ENCODE data around the gene ARFGAP2. TPM values are rescaled to one million over a fixed set of nuclear protein-coding genes. Genes with fewer than 3 reads are reported as not detected.

Gene ARFGAP2
- total and polyA plus RNA-seq, 9 of the 15 experiments (the other 6 are each of a cell fraction or from before 2014, with no cell fraction given) = 29.1 to 140 (median 90.1) TPM

DNA sequence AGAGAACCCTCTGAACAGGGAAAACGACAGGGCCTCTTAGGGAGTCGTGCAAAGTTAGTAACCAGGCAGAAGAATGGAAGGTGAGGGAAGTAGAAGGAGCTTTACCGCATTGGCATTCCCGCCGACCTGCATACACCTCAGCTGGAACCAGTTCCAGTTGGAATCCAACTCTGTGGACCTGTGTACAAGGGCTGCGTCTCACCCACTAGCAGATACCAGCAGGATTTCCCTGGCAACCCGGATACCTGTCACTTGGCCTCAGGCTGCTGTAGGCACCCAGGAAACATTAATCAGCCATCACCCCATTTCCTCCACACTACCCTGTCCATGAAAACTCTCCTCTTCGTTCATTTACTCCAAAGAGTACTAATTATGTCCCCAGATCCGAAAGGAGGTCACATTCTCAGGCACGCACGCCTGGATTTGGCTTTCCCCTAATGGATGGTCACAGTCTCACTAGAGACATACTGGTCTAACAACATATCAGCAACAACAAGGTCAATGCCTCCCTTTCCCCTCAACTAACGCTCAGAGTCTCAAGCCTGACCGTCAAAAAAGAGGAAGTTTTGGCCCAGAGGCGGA is 842 bp downstream of the ARFGAP2 start (continued):
- TF ChIP-seq, protein P1, sequence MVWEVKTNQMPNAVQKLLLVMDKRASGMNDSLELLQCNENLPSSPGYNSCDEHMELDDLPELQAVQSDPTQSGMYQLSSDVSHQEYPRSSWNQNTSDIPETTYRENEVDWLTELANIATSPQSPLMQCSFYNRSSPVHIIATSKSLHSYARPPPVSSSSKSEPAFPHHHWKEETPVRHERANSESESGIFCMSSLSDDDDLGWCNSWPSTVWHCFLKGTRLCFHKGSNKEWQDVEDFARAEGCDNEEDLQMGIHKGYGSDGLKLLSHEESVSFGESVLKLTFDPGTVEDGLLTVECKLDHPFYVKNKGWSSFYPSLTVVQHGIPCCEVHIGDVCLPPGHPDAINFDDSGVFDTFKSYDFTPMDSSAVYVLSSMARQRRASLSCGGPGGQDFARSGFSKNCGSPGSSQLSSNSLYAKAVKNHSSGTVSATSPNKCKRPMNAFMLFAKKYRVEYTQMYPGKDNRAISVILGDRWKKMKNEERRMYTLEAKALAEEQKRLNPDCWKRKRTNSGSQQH (CRISPR knock-in tag; IDR thresholded peaks at IDR 0.05) = no peak
- no peak for TF ChIP-seq MCM5 (IDR thresholded peaks at IDR 0.05; ENCODE audit: low read depth)
- 0 out of 2 replicates have a peak, but pooled peaks have one; percentile 30 for TF ChIP-seq ZNF224 (CRISPR knock-in tag; IDR thresholded peaks at IDR 0.05)
- TF ChIP-seq, protein P2, sequence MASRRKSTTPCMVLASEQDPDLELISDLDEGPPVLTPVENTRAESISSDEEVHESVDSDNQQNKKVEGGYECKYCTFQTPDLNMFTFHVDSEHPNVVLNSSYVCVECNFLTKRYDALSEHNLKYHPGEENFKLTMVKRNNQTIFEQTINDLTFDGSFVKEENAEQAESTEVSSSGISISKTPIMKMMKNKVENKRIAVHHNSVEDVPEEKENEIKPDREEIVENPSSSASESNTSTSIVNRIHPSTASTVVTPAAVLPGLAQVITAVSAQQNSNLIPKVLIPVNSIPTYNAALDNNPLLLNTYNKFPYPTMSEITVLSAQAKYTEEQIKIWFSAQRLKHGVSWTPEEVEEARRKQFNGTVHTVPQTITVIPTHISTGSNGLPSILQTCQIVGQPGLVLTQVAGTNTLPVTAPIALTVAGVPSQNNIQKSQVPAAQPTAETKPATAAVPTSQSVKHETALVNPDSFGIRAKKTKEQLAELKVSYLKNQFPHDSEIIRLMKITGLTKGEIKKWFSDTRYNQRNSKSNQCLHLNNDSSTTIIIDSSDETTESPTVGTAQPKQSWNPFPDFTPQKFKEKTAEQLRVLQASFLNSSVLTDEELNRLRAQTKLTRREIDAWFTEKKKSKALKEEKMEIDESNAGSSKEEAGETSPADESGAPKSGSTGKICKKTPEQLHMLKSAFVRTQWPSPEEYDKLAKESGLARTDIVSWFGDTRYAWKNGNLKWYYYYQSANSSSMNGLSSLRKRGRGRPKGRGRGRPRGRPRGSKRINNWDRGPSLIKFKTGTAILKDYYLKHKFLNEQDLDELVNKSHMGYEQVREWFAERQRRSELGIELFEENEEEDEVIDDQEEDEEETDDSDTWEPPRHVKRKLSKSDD (conservative IDR thresholded peaks at IDR 0.05; ENCODE audit: low read length) = no peak
- no peak for TF ChIP-seq ZNF140 (CRISPR knock-in tag; IDR thresholded peaks at IDR 0.05)
- TF ChIP-seq, protein P3, sequence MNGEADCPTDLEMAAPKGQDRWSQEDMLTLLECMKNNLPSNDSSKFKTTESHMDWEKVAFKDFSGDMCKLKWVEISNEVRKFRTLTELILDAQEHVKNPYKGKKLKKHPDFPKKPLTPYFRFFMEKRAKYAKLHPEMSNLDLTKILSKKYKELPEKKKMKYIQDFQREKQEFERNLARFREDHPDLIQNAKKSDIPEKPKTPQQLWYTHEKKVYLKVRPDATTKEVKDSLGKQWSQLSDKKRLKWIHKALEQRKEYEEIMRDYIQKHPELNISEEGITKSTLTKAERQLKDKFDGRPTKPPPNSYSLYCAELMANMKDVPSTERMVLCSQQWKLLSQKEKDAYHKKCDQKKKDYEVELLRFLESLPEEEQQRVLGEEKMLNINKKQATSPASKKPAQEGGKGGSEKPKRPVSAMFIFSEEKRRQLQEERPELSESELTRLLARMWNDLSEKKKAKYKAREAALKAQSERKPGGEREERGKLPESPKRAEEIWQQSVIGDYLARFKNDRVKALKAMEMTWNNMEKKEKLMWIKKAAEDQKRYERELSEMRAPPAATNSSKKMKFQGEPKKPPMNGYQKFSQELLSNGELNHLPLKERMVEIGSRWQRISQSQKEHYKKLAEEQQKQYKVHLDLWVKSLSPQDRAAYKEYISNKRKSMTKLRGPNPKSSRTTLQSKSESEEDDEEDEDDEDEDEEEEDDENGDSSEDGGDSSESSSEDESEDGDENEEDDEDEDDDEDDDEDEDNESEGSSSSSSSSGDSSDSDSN (IDR thresholded peaks at IDR 0.05; ENCODE audit: borderline replicate concordance in 1 of 2, low read depth in 2 of 2, low read length in 2 of 2) = 0 out of 4 replicates have a peak, but pooled peaks of 1 of the 2 experiments have one; percentile 25
- TF ChIP-seq, protein P4, sequence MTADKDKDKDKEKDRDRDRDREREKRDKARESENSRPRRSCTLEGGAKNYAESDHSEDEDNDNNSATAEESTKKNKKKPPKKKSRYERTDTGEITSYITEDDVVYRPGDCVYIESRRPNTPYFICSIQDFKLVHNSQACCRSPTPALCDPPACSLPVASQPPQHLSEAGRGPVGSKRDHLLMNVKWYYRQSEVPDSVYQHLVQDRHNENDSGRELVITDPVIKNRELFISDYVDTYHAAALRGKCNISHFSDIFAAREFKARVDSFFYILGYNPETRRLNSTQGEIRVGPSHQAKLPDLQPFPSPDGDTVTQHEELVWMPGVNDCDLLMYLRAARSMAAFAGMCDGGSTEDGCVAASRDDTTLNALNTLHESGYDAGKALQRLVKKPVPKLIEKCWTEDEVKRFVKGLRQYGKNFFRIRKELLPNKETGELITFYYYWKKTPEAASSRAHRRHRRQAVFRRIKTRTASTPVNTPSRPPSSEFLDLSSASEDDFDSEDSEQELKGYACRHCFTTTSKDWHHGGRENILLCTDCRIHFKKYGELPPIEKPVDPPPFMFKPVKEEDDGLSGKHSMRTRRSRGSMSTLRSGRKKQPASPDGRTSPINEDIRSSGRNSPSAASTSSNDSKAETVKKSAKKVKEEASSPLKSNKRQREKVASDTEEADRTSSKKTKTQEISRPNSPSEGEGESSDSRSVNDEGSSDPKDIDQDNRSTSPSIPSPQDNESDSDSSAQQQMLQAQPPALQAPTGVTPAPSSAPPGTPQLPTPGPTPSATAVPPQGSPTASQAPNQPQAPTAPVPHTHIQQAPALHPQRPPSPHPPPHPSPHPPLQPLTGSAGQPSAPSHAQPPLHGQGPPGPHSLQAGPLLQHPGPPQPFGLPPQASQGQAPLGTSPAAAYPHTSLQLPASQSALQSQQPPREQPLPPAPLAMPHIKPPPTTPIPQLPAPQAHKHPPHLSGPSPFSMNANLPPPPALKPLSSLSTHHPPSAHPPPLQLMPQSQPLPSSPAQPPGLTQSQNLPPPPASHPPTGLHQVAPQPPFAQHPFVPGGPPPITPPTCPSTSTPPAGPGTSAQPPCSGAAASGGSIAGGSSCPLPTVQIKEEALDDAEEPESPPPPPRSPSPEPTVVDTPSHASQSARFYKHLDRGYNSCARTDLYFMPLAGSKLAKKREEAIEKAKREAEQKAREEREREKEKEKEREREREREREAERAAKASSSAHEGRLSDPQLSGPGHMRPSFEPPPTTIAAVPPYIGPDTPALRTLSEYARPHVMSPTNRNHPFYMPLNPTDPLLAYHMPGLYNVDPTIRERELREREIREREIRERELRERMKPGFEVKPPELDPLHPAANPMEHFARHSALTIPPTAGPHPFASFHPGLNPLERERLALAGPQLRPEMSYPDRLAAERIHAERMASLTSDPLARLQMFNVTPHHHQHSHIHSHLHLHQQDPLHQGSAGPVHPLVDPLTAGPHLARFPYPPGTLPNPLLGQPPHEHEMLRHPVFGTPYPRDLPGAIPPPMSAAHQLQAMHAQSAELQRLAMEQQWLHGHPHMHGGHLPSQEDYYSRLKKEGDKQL (CRISPR knock-in tag; IDR thresholded peaks at IDR 0.05; ENCODE audit: borderline replicate concordance) = no peak
- TF ChIP-seq KAT7 (CRISPR knock-in tag; IDR thresholded peaks at IDR 0.05; ENCODE audit: borderline replicate concordance) = peak; percentile 79
- TF ChIP-seq ZNF778 (CRISPR knock-in tag; IDR thresholded peaks at IDR 0.05) = no peak
- no peak for TF ChIP-seq GABPB1 (CRISPR knock-in tag; IDR thresholded peaks at IDR 0.05)
- TF ChIP-seq, protein P5, sequence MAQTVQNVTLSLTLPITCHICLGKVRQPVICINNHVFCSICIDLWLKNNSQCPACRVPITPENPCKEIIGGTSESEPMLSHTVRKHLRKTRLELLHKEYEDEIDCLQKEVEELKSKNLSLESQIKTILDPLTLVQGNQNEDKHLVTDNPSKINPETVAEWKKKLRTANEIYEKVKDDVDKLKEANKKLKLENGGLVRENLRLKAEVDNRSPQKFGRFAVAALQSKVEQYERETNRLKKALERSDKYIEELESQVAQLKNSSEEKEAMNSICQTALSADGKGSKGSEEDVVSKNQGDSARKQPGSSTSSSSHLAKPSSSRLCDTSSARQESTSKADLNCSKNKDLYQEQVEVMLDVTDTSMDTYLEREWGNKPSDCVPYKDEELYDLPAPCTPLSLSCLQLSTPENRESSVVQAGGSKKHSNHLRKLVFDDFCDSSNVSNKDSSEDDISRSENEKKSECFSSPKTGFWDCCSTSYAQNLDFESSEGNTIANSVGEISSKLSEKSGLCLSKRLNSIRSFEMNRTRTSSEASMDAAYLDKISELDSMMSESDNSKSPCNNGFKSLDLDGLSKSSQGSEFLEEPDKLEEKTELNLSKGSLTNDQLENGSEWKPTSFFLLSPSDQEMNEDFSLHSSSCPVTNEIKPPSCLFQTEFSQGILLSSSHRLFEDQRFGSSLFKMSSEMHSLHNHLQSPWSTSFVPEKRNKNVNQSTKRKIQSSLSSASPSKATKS (CRISPR knock-in tag; IDR thresholded peaks at IDR 0.05) = no peak
